Caco-2 (cell line): ENCODE data around the gene RGS7. TPM values are rescaled to one million over a fixed set of nuclear protein-coding genes. Genes with fewer than 3 reads are reported as not detected.

ENCODE experiments used
- BruUV-seq: library from RNA; stranded (reverse); fragments of 400-500 nt; replicated peaks from 2 replicates; lab custom pipeline; 2021; lab: Mats Ljungman, UMichigan
- CTCF ChIA-PET: fragments of 300-600 bp; sonication (Branson Sonifier 250); formaldehyde crosslinking; loops from one replicate; lab custom pipeline; 2022; ENCODE audit warnings: antibody characterized with exemption; lab: Charles Lee
- POLR2A ChIA-PET: fragments of 300-600 bp; sonication (Branson Sonifier 250); formaldehyde crosslinking; loops from one replicate; lab custom pipeline; 2022; ENCODE audit warnings: antibody characterized with exemption; lab: Charles Lee
- DNase-seq, 2 experiments: peaks; one replicate each; pipeline versions ENCODE4 v3.0.0 to v3.0.0-alpha.2; 2020 to 2022
- H3K27me3 ChIP-seq: replicated peaks from 2 replicates; pipeline ENCODE4 v1.6.0; 2011; ENCODE audit warnings: low read length; ENCODE audit not compliant: control insufficient read depth, insufficient read depth
- H3K36me3 ChIP-seq: 2 replicates; pipeline ENCODE4 v1.5.1; 2011; ENCODE audit warnings: low read length; ENCODE audit not compliant: control insufficient read depth, insufficient read depth
- H3K4me1 ChIP-seq: fragments of 250-450 bp; sonication (Bioruptor Pico); 2 replicates; pipeline ENCODE4 v1.5.1; 2020; ENCODE audit warnings: mild to moderate bottlenecking
- H3K4me3 ChIP-seq: 2 replicates; pipeline ENCODE4 v1.5.1; 2011; ENCODE audit warnings: low read depth, mild to moderate bottlenecking, control low read depth, low read length
- H3K9me3 ChIP-seq: fragments of 250-450 bp; sonication (Bioruptor Pico); 2 replicates; pipeline ENCODE4 v1.5.1; 2020; ENCODE audit warnings: mild to moderate bottlenecking, moderate library complexity
- H3K27ac Mint-ChIP-seq: one replicate; pipeline ENCODE4 v1.8.0; 2022; ENCODE audit warnings: mixed read lengths; ENCODE audit not compliant: unreplicated experiment
- H3K27me3 Mint-ChIP-seq: one replicate; pipeline ENCODE4 v1.8.0; 2022; ENCODE audit warnings: mixed read lengths; ENCODE audit not compliant: insufficient read depth, unreplicated experiment
- H3K36me3 Mint-ChIP-seq: one replicate; pipeline ENCODE4 v1.8.0; 2022; ENCODE audit warnings: mild to moderate bottlenecking, mixed read lengths; ENCODE audit not compliant: insufficient read depth, unreplicated experiment
- H3K4me1 Mint-ChIP-seq: one replicate; pipeline ENCODE4 v1.8.0; 2022; ENCODE audit warnings: low read depth, mixed read lengths; ENCODE audit not compliant: unreplicated experiment
- H3K4me3 Mint-ChIP-seq: one replicate; pipeline ENCODE4 v1.8.0; 2022; ENCODE audit warnings: mild to moderate bottlenecking, moderate library complexity, mixed read lengths; ENCODE audit not compliant: unreplicated experiment
- H3K9me3 Mint-ChIP-seq: one replicate; pipeline ENCODE4 v1.8.0; 2022; ENCODE audit warnings: mixed read lengths; ENCODE audit not compliant: unreplicated experiment
- CTCF ChIP-seq, 2 experiments: fragments of 200-600 bp in 1 of 2; IDR thresholded peaks; 1 replicate in 1 of 2; 2 replicates in 1 of 2; pipeline versions ENCODE4 v1.5.1 to v1.8.0; 2011 to 2022; ENCODE audit warnings: antibody characterized with exemption in 1 of 2, control low read depth in 1 of 2, inconsistent platforms in 1 of 2, low read depth in 1 of 2, low read length in 1 of 2, mild to moderate bottlenecking in 1 of 2, moderate library complexity in 1 of 2; ENCODE audit not compliant: insufficient read depth in 1 of 2, severe bottlenecking in 1 of 2, unreplicated experiment in 1 of 2
- intact Hi-C: fragments of 100-400 bp; cut with micrococcal nuclease; formaldehyde crosslinking; loops from one replicate; pipeline ENCODE4 v1.10.0; 2022; ENCODE audit not compliant: unreplicated experiment
- total RNA-seq: library from RNA; stranded (reverse); gene quantifications from 2 replicates; pipeline ENCODE4 v1.2.3, GENCODE V29; 2022

RGS7 gene
- total RNA-seq, 1 experiment from 2014 or later: not detected

DNA sequence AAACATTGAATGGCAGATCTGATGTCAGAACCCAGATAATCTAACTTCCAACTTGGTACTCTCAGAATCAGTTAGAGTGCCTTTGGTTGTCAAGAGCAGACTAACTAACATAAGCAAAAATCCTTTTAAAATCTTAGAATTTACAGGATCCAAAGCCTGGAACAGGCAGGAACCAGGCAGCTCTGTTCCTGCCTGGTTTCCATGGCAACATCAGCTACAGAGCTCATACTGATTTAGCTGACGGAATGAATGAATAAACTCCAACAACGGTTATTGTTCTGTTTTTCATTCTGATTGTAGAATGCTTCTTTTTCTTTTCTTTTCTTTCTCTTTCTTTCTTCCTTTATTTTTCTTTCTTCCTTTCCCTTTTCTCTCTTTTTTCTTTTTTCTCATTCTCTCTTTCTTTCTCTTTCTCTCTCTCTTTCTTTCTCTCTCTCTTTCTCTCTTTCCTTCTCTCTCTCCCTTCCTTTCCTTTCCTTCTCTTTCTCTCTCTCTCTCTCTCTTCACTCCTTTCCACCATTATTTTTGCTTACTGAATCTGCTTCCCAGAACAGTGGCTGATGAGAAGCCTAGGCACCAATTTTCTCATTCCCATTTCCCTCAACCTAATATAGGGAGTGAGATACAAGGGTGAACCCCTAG is 121.6 kb downstream of the RGS7 start:
- no peak overlapping the region for H3K27ac Mint-ChIP-seq
- BruUV-seq: no TSS peak
- no peak for TF ChIP-seq CTCF (IDR thresholded peaks at IDR 0.05; ENCODE audit: insufficient read depth in 1 of 2, low read depth in 1 of 2, low read length in 1 of 2, severe bottlenecking in 1 of 2, unreplicated experiment in 1 of 2)
- no peak for DNase-seq
- H3K9me3 Mint-ChIP-seq: no peaks in the 10 kb centered on the region
- no peaks in the 10 kb centered on the region for H3K36me3 Mint-ChIP-seq
- intact Hi-C loops: no loop called here
- CTCF ChIA-PET: no interaction called here
- H3K4me3 Mint-ChIP-seq: no peak overlapping the region
- no peaks in the 10 kb centered on the region for H3K4me1 ChIP-seq
- H3K27me3 Mint-ChIP-seq: no peaks in the 10 kb centered on the region
- no peaks in the 10 kb centered on the region for H3K4me1 Mint-ChIP-seq
- H3K4me3 ChIP-seq: no peak overlapping the region
- no peaks in the 10 kb centered on the region for H3K27me3 ChIP-seq
- POLR2A ChIA-PET: interaction anchor here (0.5 kb wide), 1 partner anchor 1507 kb away, joined by 3 read pairs; no protein-coding TSS in a partner anchor
- no peaks in the 10 kb centered on the region for H3K9me3 ChIP-seq
- no peaks in the 10 kb centered on the region for H3K36me3 ChIP-seq

DNA sequence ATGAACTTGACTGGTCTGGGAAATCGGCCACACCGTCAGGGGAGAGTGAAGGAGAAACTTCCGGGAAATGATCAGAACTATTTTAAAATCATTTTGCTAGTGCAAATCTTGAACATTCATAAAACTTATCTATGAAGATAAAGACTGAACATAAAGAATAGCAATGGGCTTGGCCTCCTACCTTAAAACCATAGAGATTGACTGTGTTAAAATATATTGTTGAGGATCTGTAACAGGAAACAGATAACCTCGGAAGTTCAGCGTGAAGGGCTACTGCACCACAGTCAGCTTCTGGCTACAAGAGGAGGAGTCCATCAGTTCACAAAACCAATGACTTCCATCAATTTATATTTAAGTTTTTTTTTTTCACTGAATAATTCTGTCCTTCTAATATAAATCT is 127.3 kb downstream of the RGS7 start:
- no peak for DNase-seq
- H3K27me3 Mint-ChIP-seq: no peaks in the 10 kb centered on the region
- no TSS peak for BruUV-seq
- no peaks in the 10 kb centered on the region for H3K4me1 Mint-ChIP-seq
- H3K27me3 ChIP-seq: no peaks in the 10 kb centered on the region
- ChIA-PET POLR2A (no interaction called here), CTCF (interaction anchor here (0.6 to 1.1 kb wide), 2 partner anchors 47 to 263 kb away, joined by 3 to 5 read pairs; no protein-coding TSS in a partner anchor)
- no peak for TF ChIP-seq CTCF (IDR thresholded peaks at IDR 0.05; ENCODE audit: insufficient read depth in 1 of 2, low read depth in 1 of 2, low read length in 1 of 2, severe bottlenecking in 1 of 2, unreplicated experiment in 1 of 2)
- intact Hi-C loops: loop anchor here (2.0 to 5.0 kb wide), 2 partner anchors 73 to 262 kb away; no protein-coding TSS in a partner anchor
- H3K27ac Mint-ChIP-seq: no peak overlapping the region
- no peak overlapping the region for H3K4me3 ChIP-seq
- H3K9me3 ChIP-seq: no peaks in the 10 kb centered on the region
- H3K4me3 Mint-ChIP-seq: no peak overlapping the region
- no peaks in the 10 kb centered on the region for H3K4me1 ChIP-seq
- H3K36me3 Mint-ChIP-seq: no peaks in the 10 kb centered on the region
- no peaks in the 10 kb centered on the region for H3K36me3 ChIP-seq
- H3K9me3 Mint-ChIP-seq: no peaks in the 10 kb centered on the region

GRCh38 chr1:241229216-241229615 is 127.8 kb downstream of the RGS7 start:
- no peaks in the 10 kb centered on the region for H3K4me1 Mint-ChIP-seq
- no peak for TF ChIP-seq CTCF (IDR thresholded peaks at IDR 0.05; ENCODE audit: insufficient read depth in 1 of 2, low read depth in 1 of 2, low read length in 1 of 2, severe bottlenecking in 1 of 2, unreplicated experiment in 1 of 2)
- no peaks in the 10 kb centered on the region for H3K36me3 Mint-ChIP-seq
- ChIA-PET CTCF (interaction anchor here (0.6 to 1.1 kb wide), 2 partner anchors 48 to 263 kb away, joined by 3 to 5 read pairs; no protein-coding TSS in a partner anchor), POLR2A (no interaction called here)
- H3K4me3 ChIP-seq: no peak overlapping the region
- H3K9me3 Mint-ChIP-seq: no peaks in the 10 kb centered on the region
- intact Hi-C loops: loop anchor here (2.0 to 5.0 kb wide), 2 partner anchors 72 to 262 kb away; no protein-coding TSS in a partner anchor
- H3K4me1 ChIP-seq: no peaks in the 10 kb centered on the region
- no peaks in the 10 kb centered on the region for H3K27me3 Mint-ChIP-seq
- no peak overlapping the region for H3K27ac Mint-ChIP-seq
- H3K36me3 ChIP-seq: no peaks in the 10 kb centered on the region
- no peak for DNase-seq
- H3K9me3 ChIP-seq: no peaks in the 10 kb centered on the region
- no peak overlapping the region for H3K4me3 Mint-ChIP-seq
- H3K27me3 ChIP-seq: no peaks in the 10 kb centered on the region
- no TSS peak for BruUV-seq
